Stimulated activated naive CD8-positive, alpha-beta T cell treated with anti-CD3 and anti-CD28 coated beads, Interleukin-15, Interleukin-2, amounts not matched to agents 100 ng/mL and 50 ng/mL, for 24 hours (primary cell): ENCODE results near the gene ACVR1.
"Not testable (repeated sequence)": the region's sequence is repeated elsewhere in the genome, so short reads cannot be mapped to it uniquely, and the experiment has no call there.

Experiments used
- H3K27ac Mint-ChIP-seq: one replicate; pipeline ENCODE4 v1.8.0; 2021; ENCODE audit warnings: mild to moderate bottlenecking, mixed read lengths
- H3K27me3 Mint-ChIP-seq: one replicate; pipeline ENCODE4 v1.8.0; 2021; ENCODE audit warnings: mixed read lengths
- H3K36me3 Mint-ChIP-seq: one replicate; pipeline ENCODE4 v1.8.0; 2021; ENCODE audit warnings: low read depth, mixed read lengths
- H3K4me1 Mint-ChIP-seq: one replicate; pipeline ENCODE4 v1.8.0; 2021; ENCODE audit warnings: low read depth, mixed read lengths
- H3K4me3 Mint-ChIP-seq: one replicate; pipeline ENCODE4 v1.8.0; 2021; ENCODE audit warnings: mild to moderate bottlenecking, mixed read lengths
- H3K9me3 Mint-ChIP-seq: one replicate; pipeline ENCODE4 v1.8.0; 2021; ENCODE audit warnings: mixed read lengths

ACVR1 gene

DNA sequence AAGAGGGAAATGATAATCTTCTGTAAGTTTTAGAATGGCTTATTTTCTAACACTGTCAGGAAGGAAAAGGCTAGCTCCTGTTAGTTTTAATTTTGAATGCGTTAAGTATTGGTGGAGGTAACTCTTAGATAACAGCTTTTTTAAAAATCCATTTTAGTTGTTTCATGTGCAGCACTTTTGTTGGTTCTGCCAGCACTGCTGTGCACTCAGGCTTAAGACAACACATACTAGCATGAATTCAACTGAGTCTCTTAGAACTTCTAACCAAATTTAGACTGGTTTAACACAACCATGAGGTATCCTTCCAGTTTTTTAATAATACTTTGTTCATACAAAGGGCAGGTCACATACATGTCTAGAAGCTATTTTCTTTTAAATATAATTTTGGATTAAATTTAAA, 42.4 kb downstream of the ACVR1 start:
- Mint-ChIP-seq H3K27me3 (no peaks in the 10 kb centered on the region), H3K9me3 (no peaks in the 10 kb centered on the region)

DNA sequence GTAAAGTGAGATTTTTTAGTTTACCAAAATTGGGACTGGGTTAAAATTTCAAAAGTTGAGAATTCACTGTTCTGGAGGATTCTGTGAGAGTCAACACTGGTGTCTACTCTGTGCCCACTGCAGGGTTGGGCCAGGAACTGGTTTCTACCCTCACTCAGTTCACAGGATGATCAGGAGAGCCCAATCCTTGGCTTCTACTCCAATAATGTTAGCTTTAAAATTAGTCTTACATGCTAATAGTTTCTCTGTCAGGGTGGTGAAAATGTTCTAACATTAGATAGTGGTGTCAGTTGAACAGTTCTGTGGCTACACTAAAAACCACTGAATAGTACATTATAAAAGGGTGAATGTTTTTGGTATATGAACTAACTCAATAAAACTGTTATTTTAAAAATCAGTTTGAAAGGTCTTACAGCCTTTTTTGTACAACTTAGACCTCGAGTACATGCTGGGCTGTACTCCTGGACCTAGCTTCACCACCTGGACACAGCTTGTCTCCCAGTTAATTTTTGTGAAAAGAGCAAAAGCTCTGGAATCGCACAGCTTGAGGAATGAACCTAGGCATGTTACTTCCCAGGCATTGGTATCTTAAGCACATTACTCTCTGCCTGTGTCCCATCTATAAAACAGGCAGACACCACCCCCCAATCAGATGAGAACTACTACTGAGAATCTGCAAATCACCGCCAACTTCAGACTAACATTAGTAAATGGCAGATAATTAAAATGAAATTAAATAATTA, 44.4 kb downstream of the ACVR1 start:
- peaks cover 24% of the 10 kb centered on the region for H3K4me1 Mint-ChIP-seq
- H3K4me3 Mint-ChIP-seq, result no peak overlapping the region
- H3K27ac Mint-ChIP-seq, result no peak overlapping the region
- no peaks in the 10 kb centered on the region for H3K27me3 Mint-ChIP-seq
- peaks cover 4% of the 10 kb centered on the region for H3K36me3 Mint-ChIP-seq
- no peaks in the 10 kb centered on the region for H3K9me3 Mint-ChIP-seq

More for the DNA sequence above, 42.4 kb downstream of the ACVR1 start:
- Mint-ChIP-seq H3K36me3 (peaks cover 4% of the 10 kb centered on the region), H3K27ac (no peak overlapping the region), H3K4me3 (no peak overlapping the region), H3K4me1 (peaks cover 44% of the 10 kb centered on the region)

DNA sequence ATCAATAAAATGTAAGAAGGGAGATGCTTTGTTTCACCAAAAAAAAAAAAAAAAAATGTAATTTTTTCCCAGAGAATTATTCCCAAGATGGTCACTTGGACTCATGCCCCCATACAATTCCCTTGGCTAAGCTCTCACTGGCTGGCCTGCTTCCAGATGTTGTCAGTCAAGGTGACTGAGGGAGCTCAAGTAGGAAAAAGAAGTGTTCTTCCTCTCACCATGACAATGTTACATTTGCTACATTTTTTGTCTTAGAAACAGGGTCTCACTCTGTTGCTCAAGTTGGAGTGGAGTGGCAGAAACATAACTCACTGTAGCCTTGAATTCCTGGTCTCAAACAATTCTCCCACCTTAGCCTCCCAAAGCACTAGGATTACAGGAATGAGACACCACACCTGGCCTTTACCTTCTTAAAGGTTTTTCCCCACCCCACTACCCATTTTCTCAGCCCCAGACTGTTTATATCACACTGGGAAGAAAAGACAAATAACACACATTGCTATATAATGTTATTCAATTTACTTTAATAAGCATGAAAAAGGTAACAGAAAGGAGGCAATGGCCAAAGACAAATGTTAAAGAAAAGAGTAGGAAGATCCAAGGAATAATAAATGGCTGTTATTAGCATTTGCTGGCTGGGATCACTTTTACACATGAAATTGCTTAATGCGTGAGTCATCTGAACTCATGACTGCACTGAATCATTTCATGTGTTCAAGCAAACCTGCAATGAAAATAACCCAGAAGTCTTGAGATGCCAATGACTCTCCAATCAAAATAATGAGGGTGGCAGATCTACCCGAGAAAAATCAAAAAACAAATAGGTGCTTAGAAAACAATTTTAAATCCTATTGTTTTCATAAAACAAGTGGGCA, 45.2 kb downstream of the ACVR1 start:
- H3K4me1 Mint-ChIP-seq, result peaks cover 17% of the 10 kb centered on the region
- no peak overlapping the region for H3K27ac Mint-ChIP-seq
- peaks cover 5% of the 10 kb centered on the region for H3K36me3 Mint-ChIP-seq
- H3K9me3 Mint-ChIP-seq, result no peaks in the 10 kb centered on the region
- H3K4me3 Mint-ChIP-seq, result no peak overlapping the region
- H3K27me3 Mint-ChIP-seq, result no peaks in the 10 kb centered on the region

DNA sequence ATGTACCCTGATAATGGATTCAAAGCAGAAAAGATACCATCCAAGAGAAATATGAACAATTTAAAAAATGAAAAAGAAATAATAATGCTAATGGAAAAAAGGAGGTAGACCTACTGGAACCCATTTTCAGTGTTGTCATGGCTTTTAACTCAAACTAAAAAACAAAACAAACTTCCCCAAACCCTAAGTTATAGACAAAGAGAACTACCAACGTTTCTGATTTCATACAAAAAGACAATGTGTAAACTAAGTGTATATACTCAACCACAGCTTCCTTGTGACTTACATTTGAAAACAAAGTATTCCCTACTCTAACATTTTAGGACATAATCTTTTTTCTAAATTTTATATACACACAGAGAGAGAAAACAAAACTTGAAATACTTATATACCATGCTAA, 45.9 kb downstream of the ACVR1 start:
- peaks cover 12% of the 10 kb centered on the region for H3K4me1 Mint-ChIP-seq
- peaks cover 10% of the 10 kb centered on the region for H3K36me3 Mint-ChIP-seq
- H3K9me3 Mint-ChIP-seq, result no peaks in the 10 kb centered on the region
- H3K4me3 Mint-ChIP-seq, result no peak overlapping the region
- H3K27me3 Mint-ChIP-seq, result no peaks in the 10 kb centered on the region
- no peak overlapping the region for H3K27ac Mint-ChIP-seq

DNA sequence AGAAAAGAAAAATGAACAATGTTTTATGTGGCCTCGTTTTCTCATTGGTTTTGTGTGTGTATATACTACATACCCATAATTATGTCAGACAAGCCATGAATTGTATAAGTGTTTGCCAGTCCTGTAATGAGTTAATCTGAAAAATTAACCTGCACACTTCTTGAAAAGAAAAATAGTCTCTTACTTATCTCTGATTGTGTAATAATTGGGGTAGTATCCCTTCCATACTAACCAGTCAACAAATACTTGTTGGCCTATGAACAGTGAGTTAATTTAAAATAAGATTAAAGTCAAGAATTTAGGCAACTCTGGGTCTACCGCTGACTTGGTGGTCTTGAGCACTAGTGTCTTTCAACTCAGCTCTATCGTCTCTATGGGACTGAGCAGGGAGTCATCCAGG, 48.8 kb downstream of the ACVR1 start:
- no peak overlapping the region for H3K27ac Mint-ChIP-seq

DNA sequence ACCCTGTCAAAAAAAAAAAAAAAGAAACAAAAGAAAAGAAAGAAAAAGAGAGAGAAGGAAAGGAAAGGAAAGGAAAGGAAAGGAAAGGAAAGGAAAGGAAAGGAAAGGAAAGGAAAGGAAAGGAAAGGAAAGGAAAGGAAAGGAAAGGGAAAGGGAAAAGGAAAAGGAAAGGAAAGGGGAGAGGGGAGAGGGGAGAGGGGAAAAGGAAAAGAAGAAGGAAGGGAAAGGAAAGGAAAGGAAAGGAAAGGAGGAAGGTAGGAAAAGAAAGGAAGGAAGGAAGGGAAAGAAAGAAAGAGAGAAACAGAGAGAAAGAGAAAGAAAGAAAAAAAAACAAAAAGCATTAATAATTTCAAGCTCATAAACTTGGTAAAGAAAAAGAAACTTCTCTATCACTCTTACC, 49.5 kb downstream of the ACVR1 start:
- not testable (repeated sequence) for H3K9me3 Mint-ChIP-seq, H3K27me3 Mint-ChIP-seq, H3K27ac Mint-ChIP-seq, H3K4me3 Mint-ChIP-seq
- Mint-ChIP-seq H3K36me3 (peaks cover 13% of the 10 kb centered on the region), H3K4me1 (peaks cover 11% of the 10 kb centered on the region)

More for the DNA sequence above, 48.8 kb downstream of the ACVR1 start:
- peaks cover 12% of the 10 kb centered on the region for H3K4me1 Mint-ChIP-seq
- H3K9me3 Mint-ChIP-seq, result no peaks in the 10 kb centered on the region
- peaks cover 13% of the 10 kb centered on the region for H3K36me3 Mint-ChIP-seq
- no peak overlapping the region for H3K4me3 Mint-ChIP-seq
- H3K27me3 Mint-ChIP-seq, result no peaks in the 10 kb centered on the region

DNA sequence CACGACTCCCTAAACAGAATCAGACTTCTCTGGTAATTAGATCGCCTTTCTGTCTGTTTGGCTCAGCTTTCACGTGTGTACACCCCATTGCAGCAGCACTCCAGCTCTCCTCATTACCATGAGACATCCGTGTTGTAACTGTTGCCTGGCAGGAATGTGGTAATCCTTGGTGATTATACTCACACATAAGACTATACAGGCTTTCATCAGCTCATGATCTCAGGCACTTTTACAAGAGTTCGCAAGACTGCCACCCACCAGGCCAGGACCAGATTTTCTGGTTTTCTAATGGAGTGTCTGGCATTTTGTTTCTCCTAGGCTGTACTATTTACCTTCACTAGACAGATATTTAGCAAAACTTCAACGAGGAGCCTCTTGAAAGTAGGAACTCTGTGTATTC, 50.2 kb downstream of the ACVR1 start:
- no peaks in the 10 kb centered on the region for H3K9me3 Mint-ChIP-seq
- H3K36me3 Mint-ChIP-seq, result peaks cover 13% of the 10 kb centered on the region
- H3K4me3 Mint-ChIP-seq, result no peak overlapping the region
- H3K4me1 Mint-ChIP-seq, result peaks cover 3% of the 10 kb centered on the region
- H3K27ac Mint-ChIP-seq, result no peak overlapping the region
- H3K27me3 Mint-ChIP-seq, result no peaks in the 10 kb centered on the region

DNA sequence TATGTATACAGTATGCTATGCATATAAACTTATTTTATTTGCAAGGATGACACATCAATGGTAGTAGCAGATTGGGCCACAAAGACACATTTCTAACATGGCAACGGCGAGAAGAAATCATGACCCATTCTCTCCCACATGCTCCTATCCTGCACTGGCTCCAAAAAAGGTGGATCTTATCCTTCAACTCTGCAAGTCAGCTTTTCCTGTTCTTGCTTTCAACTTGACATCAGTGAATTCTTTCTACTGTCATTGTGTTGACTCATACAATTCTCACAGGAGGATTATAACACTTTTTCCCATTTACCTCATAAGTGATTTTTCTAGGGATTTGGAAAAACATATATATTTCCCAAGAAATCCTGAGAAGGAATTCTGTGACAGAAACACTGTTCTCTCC, 53.1 kb downstream of the ACVR1 start:
- Mint-ChIP-seq H3K27ac (no peak overlapping the region), H3K9me3 (no peaks in the 10 kb centered on the region), H3K4me1 (no peaks in the 10 kb centered on the region), H3K4me3 (no peak overlapping the region), H3K36me3 (peaks cover 27% of the 10 kb centered on the region), H3K27me3 (no peaks in the 10 kb centered on the region)

DNA sequence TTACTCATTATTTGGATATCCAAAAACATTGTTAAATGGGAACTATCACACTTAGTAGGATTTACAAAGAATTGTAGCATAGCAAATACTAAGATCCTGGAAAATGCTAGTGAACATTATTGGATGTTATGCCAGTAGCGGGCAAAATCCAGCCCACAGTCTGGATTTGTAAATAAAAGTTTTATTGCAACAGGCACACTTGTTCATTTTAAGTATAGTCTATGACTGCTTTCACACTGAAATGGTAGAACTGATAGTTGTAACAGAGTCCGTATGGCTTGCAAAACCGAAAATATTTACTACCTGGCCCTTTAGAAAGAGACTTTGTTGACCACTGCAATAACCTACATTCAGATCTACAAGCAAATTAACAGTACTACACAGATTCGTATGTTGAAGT, 53.6 kb downstream of the ACVR1 start:
- H3K27me3 Mint-ChIP-seq, result no peaks in the 10 kb centered on the region
- no peak overlapping the region for H3K27ac Mint-ChIP-seq
- H3K4me3 Mint-ChIP-seq, result no peak overlapping the region
- no peaks in the 10 kb centered on the region for H3K4me1 Mint-ChIP-seq
- peaks cover 30% of the 10 kb centered on the region for H3K36me3 Mint-ChIP-seq
- H3K9me3 Mint-ChIP-seq, result no peaks in the 10 kb centered on the region

DNA sequence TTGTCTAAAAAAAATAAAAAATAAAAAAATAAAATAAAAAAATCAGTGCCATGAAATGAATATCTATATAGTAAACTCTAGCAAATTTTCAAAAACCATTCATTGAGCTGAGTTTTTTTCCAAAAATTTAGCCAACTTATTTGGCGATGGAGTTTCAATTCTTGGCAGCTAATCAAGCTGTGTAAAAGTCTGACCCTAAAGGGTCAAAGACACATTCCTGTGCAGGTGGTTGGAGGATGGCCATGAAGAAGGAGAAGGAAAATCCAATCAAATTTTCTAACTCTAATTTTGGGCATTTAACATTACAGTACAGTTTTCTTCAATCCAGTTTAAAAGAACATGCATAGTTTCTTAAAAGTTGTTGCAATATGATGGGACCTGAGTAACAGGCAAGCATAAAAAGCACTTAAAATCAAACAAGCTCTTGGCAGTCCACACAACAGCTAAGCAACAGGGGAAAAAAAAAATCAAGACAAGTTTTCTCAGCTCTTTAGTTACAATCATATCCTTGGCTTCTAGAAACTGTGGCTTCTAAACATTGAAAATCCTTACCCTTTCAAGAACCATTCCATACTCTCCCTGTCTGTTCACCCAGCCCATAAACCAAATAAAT, 54.5 kb downstream of the ACVR1 start:
- Mint-ChIP-seq H3K4me3 (no peak overlapping the region), H3K9me3 (no peaks in the 10 kb centered on the region), H3K27ac (no peak overlapping the region), H3K27me3 (no peaks in the 10 kb centered on the region), H3K36me3 (peaks cover 39% of the 10 kb centered on the region), H3K4me1 (no peaks in the 10 kb centered on the region)

DNA sequence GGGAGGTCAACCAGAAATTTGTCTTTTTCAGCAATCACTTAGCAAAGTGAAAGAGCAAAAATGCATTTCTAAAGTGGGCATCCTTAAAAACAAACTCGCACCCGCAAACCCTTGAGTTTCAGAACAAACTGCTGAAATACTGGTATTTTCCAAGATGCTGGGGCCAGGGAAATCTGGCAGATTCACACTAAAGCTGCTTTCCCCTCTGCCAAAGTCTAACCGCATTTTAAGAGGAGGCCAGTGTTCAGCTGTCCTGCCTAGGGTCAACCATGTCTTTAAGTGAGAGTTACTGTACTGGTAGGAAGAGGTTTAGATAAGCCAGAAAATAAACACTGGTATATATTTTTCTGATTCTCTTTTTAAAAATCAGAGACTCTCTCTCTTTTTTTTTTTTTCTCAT, 55.9 kb downstream of the ACVR1 start:
- Mint-ChIP-seq H3K4me3 (no peak overlapping the region), H3K27me3 (no peaks in the 10 kb centered on the region), H3K36me3 (peaks cover 40% of the 10 kb centered on the region), H3K4me1 (no peaks in the 10 kb centered on the region), H3K9me3 (no peaks in the 10 kb centered on the region), H3K27ac (no peak overlapping the region)

DNA sequence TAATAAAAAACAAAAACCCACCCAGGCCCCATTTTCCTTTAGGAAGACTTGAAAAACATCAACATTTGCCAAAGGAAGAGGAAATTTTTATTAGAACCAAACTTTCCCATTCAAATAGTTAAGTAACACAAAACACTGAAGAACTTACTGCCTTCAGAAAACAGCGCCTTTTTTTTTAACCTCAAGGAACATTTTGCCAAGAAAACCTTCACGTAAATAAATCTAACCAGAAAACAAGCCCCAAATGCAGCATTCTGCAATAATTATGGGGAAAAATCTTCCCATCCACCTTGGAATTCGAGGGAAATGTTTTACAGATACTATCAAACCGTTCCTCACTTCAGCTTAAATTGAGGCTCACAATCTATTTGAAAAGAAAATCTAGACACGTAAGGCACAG, 56.4 kb downstream of the ACVR1 start:
- Mint-ChIP-seq H3K4me3 (no peak overlapping the region), H3K27me3 (no peaks in the 10 kb centered on the region), H3K4me1 (no peaks in the 10 kb centered on the region), H3K27ac (no peak overlapping the region), H3K36me3 (peaks cover 40% of the 10 kb centered on the region), H3K9me3 (no peaks in the 10 kb centered on the region)

DNA sequence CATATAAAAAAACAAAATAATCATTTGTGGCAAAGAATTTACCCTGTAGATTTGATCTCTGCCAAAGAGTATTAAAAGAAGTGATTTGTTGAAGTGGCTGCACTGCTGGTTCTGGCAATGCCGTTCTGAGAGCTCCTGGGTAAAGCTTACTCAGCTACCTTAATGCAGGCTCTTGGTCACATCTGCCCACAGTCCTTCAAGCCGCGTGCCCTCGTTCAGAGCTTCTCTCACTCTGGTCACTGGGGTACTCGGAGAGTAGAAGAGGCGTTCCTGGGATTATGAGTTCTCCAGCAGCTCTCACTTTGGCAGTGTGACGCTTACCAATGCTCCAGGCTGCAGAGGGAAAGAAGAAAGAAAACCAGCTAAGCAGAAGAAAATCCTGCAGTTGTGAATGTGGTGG, 57.9 kb downstream of the ACVR1 start:
- Mint-ChIP-seq H3K27ac (no peak overlapping the region), H3K4me1 (no peaks in the 10 kb centered on the region), H3K9me3 (no peaks in the 10 kb centered on the region), H3K4me3 (no peak overlapping the region), H3K36me3 (peaks cover 36% of the 10 kb centered on the region), H3K27me3 (no peaks in the 10 kb centered on the region)

DNA sequence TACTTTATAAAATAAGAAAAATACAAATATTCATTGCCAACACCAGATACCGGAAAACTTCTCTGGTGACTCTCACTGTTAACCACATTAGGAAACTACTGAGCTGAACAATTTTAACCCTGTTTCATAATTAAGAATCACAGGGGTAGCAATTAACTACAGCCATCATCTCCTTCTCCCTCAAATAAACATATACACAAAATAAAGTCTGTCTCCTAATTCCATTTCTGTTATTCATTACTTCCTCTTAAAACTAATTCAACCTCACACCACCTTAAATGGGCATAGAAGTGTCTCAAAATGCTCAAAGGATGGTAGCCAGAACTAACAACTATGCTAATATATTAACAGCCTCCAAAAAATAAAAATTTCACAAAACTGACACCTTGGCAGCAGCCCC, 60.7 kb downstream of the ACVR1 start:
- Mint-ChIP-seq H3K4me1 (no peaks in the 10 kb centered on the region), H3K9me3 (no peaks in the 10 kb centered on the region), H3K4me3 (no peak overlapping the region), H3K27ac (no peak overlapping the region), H3K27me3 (no peaks in the 10 kb centered on the region), H3K36me3 (peaks cover 45% of the 10 kb centered on the region)

DNA sequence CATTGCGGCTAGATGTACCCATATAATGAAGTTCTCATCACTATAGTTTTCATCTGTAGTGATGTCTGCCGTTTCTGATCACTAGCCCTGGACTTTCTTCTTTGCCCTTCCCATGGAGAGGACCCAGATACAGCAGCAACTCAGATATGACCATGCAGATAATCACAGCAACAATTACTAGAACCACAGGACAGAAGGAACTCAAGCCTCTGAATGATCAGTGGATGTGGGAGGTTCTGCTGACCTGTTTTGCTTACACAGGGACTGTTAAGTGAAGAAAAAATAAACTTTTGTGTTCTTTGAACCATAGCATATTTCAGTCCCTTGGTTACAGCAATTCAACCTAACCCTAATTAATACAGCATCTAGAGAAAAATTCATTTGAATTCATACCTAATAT, 62.7 kb downstream of the ACVR1 start:
- H3K36me3 Mint-ChIP-seq, result peaks cover 37% of the 10 kb centered on the region
- H3K4me1 Mint-ChIP-seq, result no peaks in the 10 kb centered on the region
- H3K4me3 Mint-ChIP-seq, result no peak overlapping the region
- H3K27ac Mint-ChIP-seq, result no peak overlapping the region
- no peaks in the 10 kb centered on the region for H3K9me3 Mint-ChIP-seq
- H3K27me3 Mint-ChIP-seq, result no peaks in the 10 kb centered on the region
